ENCODE data around the gene RRAGD.

Gene RRAGD

DNA sequence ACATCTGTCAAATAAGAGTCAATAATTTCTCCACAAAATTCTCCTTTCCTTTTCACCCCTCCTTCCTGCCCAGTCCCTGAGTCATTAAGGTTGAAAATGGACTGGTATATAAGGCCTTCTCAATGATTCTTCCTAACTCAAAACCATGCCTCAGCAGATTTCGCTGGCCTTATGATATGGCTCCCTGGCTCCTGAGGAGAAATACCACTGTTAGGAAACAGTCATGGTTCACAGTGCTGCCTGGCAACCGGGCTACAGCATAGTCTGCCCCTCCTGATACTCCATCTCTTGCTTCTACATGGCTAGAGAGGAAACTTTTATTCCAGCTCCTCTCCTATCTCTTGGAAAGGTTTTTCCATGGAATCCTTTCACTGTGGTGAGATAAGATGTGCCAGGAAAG lies 64.2 kb downstream of the RRAGD start:
- DNase-seq (ENCODE audit: low read depth in 3 of 3, low spot score in 1 of 3) = no peak

DNA sequence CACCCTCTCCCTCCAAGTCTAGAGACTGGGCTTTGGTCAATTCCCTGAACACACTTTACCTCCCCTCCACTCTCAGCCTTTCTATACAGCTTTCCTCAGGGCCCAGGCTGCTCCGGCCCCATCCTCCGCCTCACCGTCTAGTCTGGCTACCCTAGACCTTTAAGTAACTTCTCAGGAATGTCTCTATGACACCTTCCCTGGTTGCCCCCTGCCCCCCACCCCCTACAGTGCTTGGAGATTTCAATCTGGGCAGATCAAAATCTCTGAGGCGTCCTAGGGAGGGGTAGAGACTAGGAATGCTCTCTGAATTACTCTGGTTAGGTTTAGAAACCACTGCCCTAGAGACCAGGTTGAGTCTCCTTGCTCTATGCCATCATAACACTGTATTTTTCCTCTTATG lies 65.6 kb downstream of the RRAGD start:
- DNase-seq (ENCODE audit: low read depth in 3 of 3, low spot score in 1 of 3) = no peak

DNA sequence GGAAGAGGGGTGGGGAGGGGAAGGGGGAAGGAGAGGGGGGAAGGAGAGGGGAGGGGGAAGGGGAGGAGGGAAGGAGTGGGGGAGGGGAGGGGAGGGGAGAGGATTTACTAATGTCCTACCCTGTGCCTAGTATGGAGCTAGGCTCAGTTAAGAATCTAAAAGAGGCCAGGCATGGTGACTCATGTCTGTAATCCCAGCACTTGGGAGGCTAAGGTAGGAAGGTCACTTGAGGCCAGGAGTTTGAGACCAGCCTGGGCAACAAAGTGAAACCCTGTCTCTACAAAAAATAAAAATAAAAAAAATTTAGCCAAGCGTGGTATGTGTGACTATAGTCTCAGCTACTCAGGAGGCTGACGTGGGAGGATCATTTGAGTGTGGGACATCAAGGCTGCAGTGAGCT lies 72.5 kb downstream of the RRAGD start:
- DNase-seq (ENCODE audit: low read depth in 3 of 3, low spot score in 1 of 3) = no peak

DNA sequence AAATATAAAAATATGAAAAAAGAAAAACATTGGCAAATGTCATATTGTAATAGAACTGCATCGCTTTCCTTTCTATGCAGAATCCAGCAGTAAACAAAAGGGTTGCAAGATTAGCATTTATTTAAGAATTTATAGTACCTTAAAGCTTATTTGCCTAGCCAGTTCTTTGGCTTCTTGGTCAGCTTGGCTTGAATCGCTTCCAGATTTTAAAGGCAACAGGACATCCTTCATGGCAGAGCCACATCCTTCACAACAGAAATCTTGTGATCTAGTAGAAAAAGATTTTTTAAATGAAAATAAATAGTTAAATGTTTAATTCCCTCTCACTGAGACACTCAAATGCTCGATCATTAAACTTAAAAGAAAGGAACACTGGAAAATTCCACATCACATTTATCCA lies 76.9 kb downstream of the RRAGD start:
- DNase-seq (ENCODE audit: low read depth in 3 of 3, low spot score in 1 of 3) = no peak

DNA sequence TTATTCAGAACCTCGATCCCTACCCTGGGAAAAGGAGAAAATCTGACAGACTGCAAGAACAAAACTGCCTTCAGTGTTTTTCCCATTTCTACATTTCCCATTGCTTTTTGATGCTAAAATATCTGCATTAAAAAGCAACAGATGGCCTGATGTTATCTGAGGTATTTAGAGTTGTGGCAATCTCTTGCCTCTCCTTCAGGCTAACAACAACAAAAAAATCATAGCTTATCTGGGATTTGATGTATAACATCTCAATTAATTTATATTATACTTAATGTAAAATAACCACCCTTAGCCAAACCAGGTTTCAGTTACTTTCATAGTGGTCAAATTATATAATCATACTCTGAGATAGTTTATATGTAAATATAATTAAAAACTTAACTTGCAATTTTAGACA lies 81.2 kb downstream of the RRAGD start:
- DNase-seq (ENCODE audit: low read depth in 3 of 3, low spot score in 1 of 3) = no peak

DNA sequence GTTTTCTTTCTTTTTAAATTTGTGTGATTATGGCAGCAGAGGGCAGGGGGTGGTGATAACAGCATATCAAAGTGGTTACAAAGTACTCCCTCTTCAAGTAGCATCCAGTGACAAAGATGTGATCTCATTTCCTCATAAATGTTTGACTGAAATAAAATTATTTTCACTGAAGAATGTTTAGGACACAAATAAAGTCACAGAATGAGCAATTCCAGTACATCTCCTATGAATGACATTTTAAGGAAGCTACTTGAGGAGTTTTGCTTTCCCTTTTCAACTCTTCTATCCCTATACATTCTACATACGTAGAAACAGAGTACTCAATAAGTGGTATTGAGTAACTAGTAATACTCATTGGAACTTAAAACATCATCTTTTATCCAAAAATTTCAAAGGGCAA lies 83.1 kb downstream of the RRAGD start:
- no peak for DNase-seq (ENCODE audit: low read depth in 3 of 3, low spot score in 1 of 3)

DNA sequence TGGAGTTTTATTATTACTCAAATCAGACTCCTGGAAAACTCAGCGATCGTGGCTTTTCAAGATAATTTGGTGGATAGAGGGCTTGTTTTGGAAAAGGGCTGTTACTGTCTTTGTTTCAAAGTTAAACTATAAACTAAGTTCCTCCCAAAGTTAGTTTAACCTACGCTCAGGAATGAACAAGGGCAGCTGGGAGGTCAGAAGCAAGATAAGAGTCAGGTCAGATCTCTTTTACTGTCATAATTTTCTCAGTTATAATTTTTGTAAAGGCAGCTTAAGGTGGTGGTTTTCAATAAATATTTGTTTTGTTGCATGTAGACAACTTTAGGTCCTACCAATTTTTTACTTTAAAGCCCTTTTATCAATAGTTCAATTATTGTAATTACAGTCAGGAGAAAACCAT lies 87.8 kb downstream of the RRAGD start:
- DNase-seq (ENCODE audit: low read depth in 3 of 3, low spot score in 1 of 3) = no peak

DNA sequence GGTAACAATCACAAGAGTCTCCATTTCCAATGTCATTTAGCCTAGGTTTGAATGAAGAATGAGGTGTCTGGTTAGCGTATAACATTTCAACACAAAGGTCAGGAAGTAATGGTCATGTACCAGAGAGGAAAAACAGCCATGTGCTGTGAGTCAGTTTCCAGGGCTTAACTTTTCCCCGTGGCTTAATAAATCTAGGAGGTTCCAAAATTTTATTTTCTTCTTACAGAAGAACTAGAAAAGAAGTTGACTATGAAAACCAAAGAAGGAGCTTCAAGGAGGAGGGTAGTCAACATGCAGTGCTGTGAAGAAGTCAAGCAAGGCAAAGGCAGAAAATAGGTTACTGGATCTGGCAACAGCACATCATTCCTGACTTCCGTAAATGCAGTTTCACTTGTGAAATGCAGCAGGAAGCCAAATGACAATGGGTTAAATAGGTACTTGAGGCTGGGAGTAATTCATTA lies 88.5 kb downstream of the RRAGD start:
- no peak for DNase-seq (ENCODE audit: low read depth in 3 of 3, low spot score in 1 of 3)

DNA sequence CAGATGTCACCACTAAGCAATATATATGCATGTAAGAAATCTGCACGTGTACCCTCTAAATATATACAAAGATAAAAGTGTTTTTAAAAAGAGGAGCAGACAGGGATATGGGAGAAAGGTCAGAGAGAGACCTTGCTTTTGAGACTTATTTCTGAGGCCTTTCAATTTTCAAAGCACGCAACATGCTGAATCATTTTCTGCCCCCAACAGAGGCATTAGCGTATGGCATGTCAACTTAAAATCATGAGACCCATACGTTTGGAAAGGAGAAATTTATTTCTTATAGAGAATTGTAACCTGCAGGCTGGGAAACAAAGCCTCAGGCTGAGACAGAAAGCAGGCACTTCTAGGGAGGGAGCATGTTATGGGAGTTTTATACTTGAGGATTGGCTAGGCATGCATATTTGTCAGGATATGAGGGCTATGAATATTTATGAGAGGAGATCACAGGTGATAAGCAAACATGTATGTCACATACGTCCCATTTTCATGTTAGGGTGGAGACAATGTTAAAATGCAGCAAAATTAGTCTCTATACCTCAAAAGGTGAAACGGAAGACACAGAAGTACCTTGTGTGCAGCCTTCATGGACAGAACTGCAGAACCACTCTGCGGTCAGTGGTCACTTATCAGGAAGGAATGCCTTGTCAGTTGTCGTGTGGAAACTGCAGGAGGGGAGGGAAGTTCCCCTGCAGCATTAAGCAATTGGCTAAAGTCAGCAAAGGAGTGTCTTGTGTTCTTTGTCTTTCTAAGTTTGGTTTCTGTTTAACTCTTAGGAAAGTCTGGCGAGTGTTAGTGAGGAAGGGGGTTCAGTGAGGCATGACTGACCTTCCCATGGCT lies 90.7 kb downstream of the RRAGD start:
- DNase-seq (ENCODE audit: low read depth in 3 of 3, low spot score in 1 of 3) = no peak

DNA sequence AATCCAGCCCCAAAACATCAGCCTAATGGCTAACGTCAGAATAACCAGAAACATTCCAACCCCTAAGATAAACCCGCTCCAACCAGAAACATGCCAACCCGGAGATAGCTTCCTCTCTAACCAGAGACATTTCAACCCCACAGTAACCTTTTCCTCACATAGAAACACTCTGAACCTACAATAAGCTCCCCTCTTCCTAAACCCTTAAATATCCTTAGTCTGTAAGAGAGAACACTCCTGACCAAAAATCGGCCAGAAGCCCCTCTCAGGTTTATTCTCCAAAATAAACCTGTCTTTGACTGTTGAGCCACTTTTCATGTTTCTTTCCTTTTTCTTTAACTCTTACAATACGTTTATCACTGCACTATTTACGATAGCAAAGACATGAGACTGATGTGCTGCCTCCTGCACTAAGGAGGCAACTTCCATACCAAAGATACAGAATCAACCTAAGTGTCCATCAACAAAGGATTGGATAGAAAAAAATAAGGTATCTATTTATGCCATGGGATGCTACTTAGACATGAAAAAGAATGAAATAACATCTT lies 92.0 kb downstream of the RRAGD start:
- DNase-seq (ENCODE audit: low read depth in 3 of 3, low spot score in 1 of 3) = no peak

DNA sequence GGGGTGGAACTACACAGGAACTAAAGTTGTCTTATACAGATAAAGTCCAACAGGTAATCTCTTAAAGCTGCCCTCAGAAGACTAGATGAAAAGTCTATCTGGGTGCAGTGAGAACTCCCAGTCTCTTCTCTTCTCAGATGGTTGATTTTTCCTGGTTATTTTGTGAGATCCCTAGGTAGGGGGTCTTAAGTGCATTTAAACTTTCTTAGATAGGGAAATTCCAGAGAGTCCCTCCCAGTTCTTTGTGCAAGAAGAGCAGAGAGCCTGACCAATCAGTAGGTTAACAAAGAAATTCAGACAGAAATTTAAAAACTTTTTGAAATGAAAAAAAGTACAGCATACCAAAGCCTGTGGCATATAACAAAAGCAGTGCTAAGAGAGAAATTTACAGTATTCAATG lies 95.0 kb downstream of the RRAGD start:
- DNase-seq (ENCODE audit: low read depth in 3 of 3, low spot score in 1 of 3) = no peak

DNA sequence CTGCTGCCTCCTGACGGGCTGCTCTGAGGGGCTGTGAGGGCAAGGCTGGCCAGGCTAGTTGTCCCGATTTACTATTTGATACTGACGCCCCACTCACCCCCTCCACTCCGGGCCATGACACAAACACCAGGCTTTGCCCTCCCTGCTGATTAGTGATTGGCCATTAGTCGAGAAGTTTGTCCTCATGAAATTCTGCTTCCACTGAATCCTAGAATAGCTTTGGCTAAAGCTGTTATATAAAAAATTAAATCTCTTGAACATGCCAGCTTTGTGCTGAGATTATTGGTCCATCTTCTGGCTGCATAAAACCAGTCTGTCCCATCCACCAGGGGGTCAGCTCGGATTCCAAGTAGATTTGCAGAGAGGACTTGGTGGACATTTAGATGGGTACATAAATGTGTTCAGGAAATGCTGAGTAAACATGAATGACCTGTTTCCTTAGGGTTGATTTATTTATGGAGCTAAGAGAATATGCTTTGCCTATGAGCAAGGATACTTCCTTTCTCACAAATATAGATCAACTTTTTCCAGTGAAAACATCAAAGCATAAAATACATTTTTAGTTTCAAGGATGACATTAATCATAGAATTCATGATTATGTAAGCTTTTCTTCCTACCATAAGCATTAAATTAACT lies 96.7 kb downstream of the RRAGD start, which contains the start of gene GABRR2:
Gene GABRR2 (minus strand): TSS at position 51 of the 637 bp plus-strand sequence. CDS start 134 bp downstream, outside the sequence.
- no peak for DNase-seq (ENCODE audit: low read depth in 3 of 3, low spot score in 1 of 3)

DNA sequence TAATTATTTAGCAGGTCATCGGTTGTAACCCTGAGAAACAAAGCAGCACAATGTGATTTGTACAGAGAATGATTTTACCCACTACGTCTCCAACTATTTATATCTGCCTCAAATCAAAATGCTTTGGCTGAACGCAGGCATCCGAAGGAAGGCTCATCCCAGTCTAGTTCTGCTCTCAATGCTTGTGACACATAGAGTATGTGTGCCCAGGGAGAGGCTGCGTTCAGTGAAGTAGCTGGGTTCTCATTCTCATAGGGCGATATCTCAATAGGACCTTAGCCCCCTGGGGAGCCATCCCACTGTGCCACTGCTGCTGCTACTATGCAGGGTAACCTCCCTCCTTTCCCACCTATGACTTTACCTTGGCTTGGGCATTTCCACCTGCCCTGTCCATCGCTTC lies 97.4 kb downstream of the RRAGD start:
- no peak for DNase-seq (ENCODE audit: low read depth in 3 of 3, low spot score in 1 of 3)

Measured in stimulated activated CD4-positive, alpha-beta T cell treated with anti-CD3 and anti-CD28 coated beads, TNF-alpha, amount 100 ng/mL, for 1 hour (primary cell).